Spleen (tissue), 11 donors: ENCODE measurements around the gene PTPN14. TPM values are rescaled to one million over a fixed set of nuclear protein-coding genes. Genes with fewer than 3 reads are reported as not detected.

Experiments
- DNase-seq: peaks from one replicate; pipeline ENCODE4 v3.0.0-alpha.2; 2020
- H3K27ac ChIP-seq, 8 donors: fragments of 200-600 bp; sonication (generic) in 7 of 8; 1 replicate in 4 of 8; 2 replicates in 4 of 8; pipeline versions ENCODE4 v1.5.0 to v1.8.0; 2016 to 2021; ENCODE audit warnings: inconsistent platforms in 4 of 8, mild to moderate bottlenecking in 4 of 8, moderate library complexity in 1 of 8
- H3K27me3 ChIP-seq, 7 donors: fragments of 200-600 bp; sonication (generic) in 6 of 7; replicated peaks in 1 of 7; 1 replicate in 4 of 7; 2 replicates in 3 of 7; pipeline versions ENCODE4 v1.5.0 to v1.8.0; 2016 to 2021; ENCODE audit warnings: inconsistent platforms in 3 of 7, mild to moderate bottlenecking in 1 of 7
- H3K36me3 ChIP-seq, 6 donors: fragments of 200-600 bp; sonication (generic) in 5 of 6; 1 replicate in 4 of 6; 2 replicates in 2 of 6; pipeline versions ENCODE4 v1.5.0 to v1.8.0; 2016 to 2021; ENCODE audit warnings: inconsistent platforms in 2 of 6
- H3K4me1 ChIP-seq, 6 donors: fragments of 200-600 bp; sonication (generic) in 5 of 6; 1 replicate in 3 of 6; 2 replicates in 3 of 6; pipeline versions ENCODE4 v1.5.0 to v1.8.0; 2016 to 2021; ENCODE audit warnings: inconsistent platforms in 3 of 6
- H3K4me3 ChIP-seq, 8 donors: fragments of 200-600 bp; sonication (generic) in 7 of 8; 1 replicate in 4 of 8; 2 replicates in 4 of 8; pipeline versions ENCODE4 v1.5.0 to v1.8.0; 2016 to 2021; ENCODE audit warnings: inconsistent platforms in 4 of 8, mild to moderate bottlenecking in 4 of 8, moderate library complexity in 2 of 8
- H3K9me3 ChIP-seq, 8 donors: fragments of 200-600 bp; sonication (generic) in 7 of 8; 1 replicate in 4 of 8; 2 replicates in 4 of 8; pipeline versions ENCODE4 v1.5.0 to v1.8.0; 2016 to 2021; ENCODE audit warnings: inconsistent platforms in 4 of 8
- CTCF ChIP-seq, 11 experiments: fragments of 200-600 bp in 7 of 11; fragments of 450-650 bp in 4 of 11; sonication (generic) in 4 of 11; IDR thresholded peaks in 8 of 11; conservative IDR thresholded peaks in 3 of 11; 1 replicate in 7 of 11; 2 replicates in 4 of 11; pipeline versions ENCODE4 v1.4.0 to v1.8.0; 2016 to 2021; ENCODE audit warnings: antibody characterized with exemption in 11 of 11, inconsistent platforms in 4 of 11, mild to moderate bottlenecking in 1 of 11
- POLR2A ChIP-seq, 3 donors: fragments of 450-650 bp; IDR thresholded peaks; one replicate each; pipeline ENCODE4 v1.5.1; 2017; ENCODE audit warnings: antibody characterized with exemption in 3 of 3, mild to moderate bottlenecking in 1 of 3
- POLR2AphosphoS5 ChIP-seq, 3 donors: sonication (generic); formaldehyde crosslinking; IDR thresholded peaks; one replicate each; pipeline ENCODE4 v1.5.1; 2017; ENCODE audit warnings: antibody characterized with exemption in 3 of 3
- WGBS, 5 donors: extraction: QIAGEN DNeasy Blood & Tissue Kit in 3 of 5; methylation state at CpG; one replicate each; pipeline versions ENCODE4 v1.1.5 to v1.1.7; 2013 to 2018; 5-methylcytosine and 5-hydroxymethylcytosine counted together
- intact Hi-C: fragments of 100-400 bp; cut with DNase I; formaldehyde crosslinking; loops from one replicate; pipeline ENCODE4 v1.15.0; 2023; ENCODE audit warnings: low total_unique reads
- polyA plus RNA-seq, 3 donors: library from polyadenylated mRNA; stranded (reverse); fragments of 200-250 nt; gene quantifications; one replicate each; pipeline ENCODE4 v1.2.1, GENCODE V29; 2013
- total RNA-seq, 7 donors: library from RNA; depleted of rRNA in 3 of 7; stranded (reverse); fragments of >200 nt in 3 of 7; fragmentation: NEBNext Ultra II Directional in 4 of 7; extraction: Animal tissue kit (Norgen Biotek cat#: 25700) in 4 of 7; gene quantifications; one replicate each; pipeline versions ENCODE4 v1.1.0 to v1.2.1, GENCODE V29; 2016 to 2021
- donor health status: healthy with polysubstance abuse.
- donor health status: DM: no; HTN: no; CAD: no; lungs with moderate emphysema.
- donor health status: DM: no; HTN: no; CAD: no.
- donor health status: Bipolar disorder and iron deficiency.
- donor health status: healthy.
- donor health status: DM: no; HTN: no; CAD: no.
- donor health status: DM: yes; HTN: yes; CAD: no.

Gene PTPN14
- total and polyA plus RNA-seq, 10 donors, result 0.83 to 28.5 (median 16.8) TPM

GRCh38 chr1:214328770-214329469, 222.5 kb downstream of the PTPN14 start:
- WGBS, 5 donors, result 55 to 64% (median 62%) methylated on average over 11 of the region's 11 CpGs
- intact Hi-C loops, result loop anchor here (5.0 kb wide), 2 partner anchors 62 to 117 kb away; no protein-coding TSS in a partner anchor
- Histone ChIP-seq H3K9me3 (no peaks in the 10 kb centered on the region), H3K36me3 (peaks cover 0 to 62% (median 11%) of the 10 kb centered on the region in 6 donors), H3K27me3 (no peaks in the 10 kb centered on the region), H3K4me1 (peaks cover 0 to 64% (median 24%) of the 10 kb centered on the region in 6 donors), H3K27ac (peak overlapping the region in 1 of 8 donors; percentile 4), H3K4me3 (no peak overlapping the region)
- peak; percentile 89 for DNase-seq
- TF ChIP-seq POLR2AphosphoS5 (IDR thresholded peaks at IDR 0.05), result peak in 2 of 3 donors; percentile 10 to 16
- TF ChIP-seq CTCF (IDR thresholded peaks at IDR 0.05 in 8 of 11, conservative IDR thresholded peaks at IDR 0.05 in 3 of 11), result peak; percentile 72 to 94 (median 89)
- TF ChIP-seq POLR2A (IDR thresholded peaks at IDR 0.05), result no peak

- no peak for DNase-seq
- Histone ChIP-seq H3K27ac (peak overlapping the region in 3 of 8 donors; percentile 3 to 10 (median 8)), H3K4me3 (no peak overlapping the region), H3K9me3 (no peaks in the 10 kb centered on the region), H3K27me3 (no peaks in the 10 kb centered on the region), H3K36me3 (peaks cover 0 to 63% (median 10%) of the 10 kb centered on the region in 6 donors), H3K4me1 (peaks cover 0 to 54% (median 21%) of the 10 kb centered on the region in 6 donors)
- TF ChIP-seq POLR2A (IDR thresholded peaks at IDR 0.05), result no peak
- no peak for TF ChIP-seq POLR2AphosphoS5 (IDR thresholded peaks at IDR 0.05)
- TF ChIP-seq CTCF (IDR thresholded peaks at IDR 0.05 in 8 of 11, conservative IDR thresholded peaks at IDR 0.05 in 3 of 11), result no peak
- intact Hi-C loops, result loop anchor here (5.0 kb wide), 2 partner anchors 60 to 115 kb away; no protein-coding TSS in a partner anchor
- WGBS, 5 donors, result 15 to 36% (median 19%) methylated on average over 1 of the region's 1 CpG
Measured at GRCh38 chr1:214327514-214327913, 223.9 kb downstream of the PTPN14 start.

GRCh38 chr1:214326406-214326805, 225.0 kb downstream of the PTPN14 start:
- Histone ChIP-seq H3K9me3 (no peaks in the 10 kb centered on the region), H3K27ac (no peak overlapping the region), H3K4me1 (peaks cover 0 to 46% (median 15%) of the 10 kb centered on the region in 6 donors), H3K4me3 (no peak overlapping the region), H3K36me3 (peaks cover 0 to 72% (median 11%) of the 10 kb centered on the region in 6 donors), H3K27me3 (no peaks in the 10 kb centered on the region)
- no peak for TF ChIP-seq POLR2AphosphoS5 (IDR thresholded peaks at IDR 0.05)
- TF ChIP-seq POLR2A (IDR thresholded peaks at IDR 0.05), result no peak
- TF ChIP-seq CTCF (IDR thresholded peaks at IDR 0.05 in 8 of 11, conservative IDR thresholded peaks at IDR 0.05 in 3 of 11), result no peak
- no peak for DNase-seq
- 57 to 71% (median 69%) methylated on average over 5 of the region's 5 CpGs for WGBS, 5 donors
- intact Hi-C loops, result loop anchor here (5.0 kb wide), 2 partner anchors 59 to 114 kb away; no protein-coding TSS in a partner anchor
